ENCODE results near the gene PYCR2.

The PYCR2 gene

DNA sequence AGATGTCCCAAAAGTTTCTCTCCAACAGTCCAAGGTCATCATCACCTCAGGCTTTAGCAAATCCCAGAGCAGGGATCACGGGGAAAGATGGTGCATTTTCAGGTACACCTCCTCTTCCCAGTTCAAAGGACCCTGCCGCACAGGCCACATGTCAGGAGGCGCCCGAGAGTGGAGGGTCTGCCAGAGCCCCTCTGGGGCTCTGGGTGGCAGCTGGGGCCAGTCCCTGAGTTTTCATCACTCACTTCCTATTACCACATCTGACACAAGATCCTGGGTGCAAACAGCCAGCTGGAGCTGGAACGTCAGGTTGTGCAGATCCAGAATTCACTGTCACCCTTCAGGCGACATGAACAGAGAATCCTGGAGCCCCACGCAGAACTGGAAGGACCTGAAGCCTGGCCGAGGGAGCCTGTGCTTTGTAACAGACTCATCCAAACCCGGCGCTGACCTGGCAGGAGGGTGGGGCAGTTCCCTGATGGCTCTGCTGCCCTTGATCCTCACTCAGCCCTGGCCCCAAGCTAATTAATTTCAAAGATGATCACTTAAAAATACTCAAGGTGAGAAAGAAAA is 50.7 kb downstream of the PYCR2 start:
- no peak for DNase-seq

DNA sequence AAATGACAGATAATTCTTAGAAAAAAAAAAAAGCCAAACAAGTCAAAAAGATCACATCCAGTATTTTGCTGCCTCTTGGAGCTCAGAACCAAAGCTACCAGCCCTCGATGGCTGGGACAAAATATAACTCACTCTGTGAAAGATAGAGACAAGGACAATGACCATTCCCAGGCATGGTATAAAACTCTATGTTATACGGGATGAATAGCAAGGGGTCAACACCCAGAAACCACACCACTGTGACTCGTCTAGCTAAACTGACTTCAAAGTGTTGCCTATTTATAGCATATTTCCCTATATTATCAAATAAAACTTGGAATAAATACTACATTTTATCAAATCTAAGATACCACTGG is 52.0 kb downstream of the PYCR2 start:
- DNase-seq: no peak

DNA sequence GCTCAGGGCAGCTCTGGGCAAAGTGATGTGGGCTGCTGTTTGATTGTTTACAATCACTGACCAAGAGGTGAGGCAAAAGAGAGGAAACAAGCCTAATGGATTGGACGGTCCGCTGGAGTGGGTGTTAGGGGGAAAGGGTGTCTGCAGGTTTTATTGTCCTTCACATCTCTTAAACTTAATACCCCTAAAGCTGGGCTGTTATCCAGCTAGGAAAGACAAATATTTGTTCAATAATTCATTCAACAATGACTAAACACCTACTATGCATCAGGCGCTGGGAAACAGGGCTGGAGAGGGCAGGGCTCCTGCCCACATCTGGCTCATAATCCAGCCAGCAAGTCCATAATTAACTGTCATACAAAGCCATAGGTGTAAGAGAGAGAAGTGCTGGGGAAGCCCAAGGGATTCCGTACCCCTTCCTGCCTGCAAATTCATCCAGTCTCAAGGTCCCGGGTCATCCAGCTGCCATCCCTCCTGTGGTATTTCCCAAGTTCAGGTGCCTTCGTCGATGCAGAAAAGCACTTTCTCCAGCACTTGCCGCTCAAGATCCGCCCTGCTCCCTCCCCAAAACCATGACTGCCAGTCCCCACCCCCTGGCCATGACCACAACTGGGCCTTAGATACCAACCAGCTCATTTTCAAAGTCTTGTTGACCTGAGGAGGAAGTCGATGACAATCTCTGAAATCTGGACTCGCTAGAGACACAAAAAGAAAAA is 52.5 kb downstream of the PYCR2 start:
- no peak for DNase-seq

DNA sequence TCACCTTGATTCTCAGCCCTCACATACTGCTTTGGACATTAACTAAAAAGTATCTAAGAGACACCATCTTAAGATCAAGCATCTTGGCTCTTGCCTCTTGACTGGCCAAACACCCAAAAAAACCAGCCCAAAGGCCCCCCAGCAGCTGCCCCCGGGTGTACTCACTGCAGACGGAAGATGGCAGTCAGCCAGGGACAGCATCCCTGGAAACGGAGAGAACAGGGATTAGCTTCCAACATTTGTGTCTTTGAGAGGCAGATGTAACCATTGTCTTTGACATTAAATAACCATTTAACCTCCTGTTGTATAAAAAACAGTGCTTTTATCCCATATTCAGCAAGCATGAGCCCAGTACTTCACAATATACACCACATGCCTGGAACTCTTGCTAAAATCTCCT is 53.1 kb downstream of the PYCR2 start:
- no peak for DNase-seq

Data from right forelimb (tissue), 1 donor.